Stimulated activated naive B cell treated with anti-CD40 and anti-IgM and Interleukin-4, amounts not matched to agents 10 μg/mL and 1 μg/mL and 100 μg/mL, for 72 hours (primary cell): Measurements from ENCODE around the gene SMIM24.
"Not testable (repeated sequence)": the region's sequence is repeated elsewhere in the genome, so short reads cannot be mapped to it uniquely, and the experiment has no call there.

Source experiments
- ATAC-seq, 2 donors: fragments of 150-1000 bp; cut with Tn5 transposase; replicated peaks; 2 replicates each; pipeline ENCODE4 v1.10.0; 2021; ENCODE audit warnings: moderate library complexity in 1 of 2
- DNase-seq: peaks from one replicate; pipeline ENCODE4 v3.0.0; 2021
- H3K27ac Mint-ChIP-seq: one replicate; pipeline ENCODE4 v1.8.0; 2022; ENCODE audit warnings: mild to moderate bottlenecking, mixed read lengths
- H3K27me3 Mint-ChIP-seq, 2 donors: one replicate each; pipeline ENCODE4 v1.8.0; 2022; ENCODE audit warnings: mixed read lengths in 2 of 2
- H3K36me3 Mint-ChIP-seq, 2 donors: one replicate each; pipeline ENCODE4 v1.8.0; 2022; ENCODE audit warnings: mixed read lengths in 2 of 2, mild to moderate bottlenecking in 1 of 2
- H3K4me1 Mint-ChIP-seq, 2 donors: one replicate each; pipeline ENCODE4 v1.8.0; 2022; ENCODE audit warnings: mixed read lengths in 2 of 2, mild to moderate bottlenecking in 1 of 2
- H3K4me3 Mint-ChIP-seq, 2 donors: one replicate each; pipeline ENCODE4 v1.8.0; 2022; ENCODE audit warnings: mild to moderate bottlenecking in 2 of 2, mixed read lengths in 2 of 2, moderate library complexity in 1 of 2
- H3K9me3 Mint-ChIP-seq, 2 donors: one replicate each; pipeline ENCODE4 v1.8.0; 2022; ENCODE audit warnings: mixed read lengths in 2 of 2, mild to moderate bottlenecking in 1 of 2

SMIM24 gene

DNA sequence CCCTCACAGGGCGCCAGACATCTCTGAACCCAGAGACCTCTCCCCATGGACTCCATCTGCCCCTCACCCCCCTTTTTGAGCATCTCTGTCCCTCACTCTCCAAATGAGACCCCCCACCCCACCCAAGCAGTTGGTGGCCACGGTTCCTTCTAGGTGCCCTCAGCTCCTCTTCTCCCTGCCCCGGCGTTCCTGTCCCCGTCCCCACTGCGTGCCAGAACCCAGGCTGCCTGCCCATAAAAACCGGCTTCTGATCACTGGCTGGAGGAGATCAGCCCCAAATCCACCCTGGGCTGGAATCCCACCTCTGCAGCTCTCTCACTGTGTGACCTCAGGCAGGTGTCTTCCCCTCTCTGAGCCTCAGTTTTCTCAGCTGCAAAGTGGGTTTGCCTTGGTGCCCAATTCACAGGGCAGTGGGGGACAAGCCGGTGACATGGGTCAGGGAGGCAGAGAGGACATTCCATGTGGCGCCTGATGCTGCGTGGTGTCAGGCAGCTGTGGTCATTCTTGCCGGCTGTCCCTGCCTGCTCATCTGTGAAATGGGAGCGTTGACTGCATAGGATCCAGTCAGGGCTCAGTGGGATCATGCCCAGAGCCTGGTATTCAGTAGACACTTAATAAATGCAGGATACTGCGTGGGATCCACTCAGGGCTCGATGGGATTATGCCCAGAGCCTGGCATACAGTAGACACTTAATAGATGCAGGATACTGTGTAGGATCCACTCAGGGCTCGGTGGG lies 25.5 kb downstream of the SMIM24 start:
- no peak for ATAC-seq
- Mint-ChIP-seq H3K27me3 (no peaks in the 10 kb centered on the region), H3K27ac (peak overlapping the region; percentile 25), H3K36me3 (peaks cover 36 to 49% of the 10 kb centered on the region in 2 donors), H3K4me1 (peaks cover 9 to 20% of the 10 kb centered on the region in 2 donors), H3K9me3 (no peaks in the 10 kb centered on the region), H3K4me3 (no peak overlapping the region)
- no peak for DNase-seq

DNA sequence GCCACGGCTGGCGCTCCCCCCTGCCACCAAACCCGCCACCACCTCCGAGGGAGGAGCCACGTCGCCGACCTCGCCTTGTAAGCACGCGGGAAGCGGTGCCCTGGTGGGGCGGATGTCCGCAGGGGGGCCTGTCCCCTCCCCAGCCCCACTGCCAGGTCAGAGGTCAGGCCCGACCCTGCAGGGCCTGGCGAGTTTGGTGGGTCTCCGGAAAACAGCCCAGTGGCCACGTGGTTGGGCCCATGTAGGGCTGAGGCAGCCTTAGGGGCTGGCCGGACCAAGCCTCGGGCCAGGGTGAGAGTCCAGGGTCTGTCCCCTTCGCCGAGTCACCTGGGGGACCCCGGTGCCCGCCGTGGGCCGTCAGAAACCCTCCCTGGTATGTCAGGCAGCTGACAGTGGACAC lies 26.5 kb downstream of the SMIM24 start:
- Mint-ChIP-seq H3K27me3 (no peaks in the 10 kb centered on the region), H3K4me1 (peaks cover 9 to 20% of the 10 kb centered on the region in 2 donors), H3K27ac (no peak overlapping the region), H3K36me3 (peaks cover 36 to 46% of the 10 kb centered on the region in 2 donors), H3K4me3 (no peak overlapping the region), H3K9me3 (no peaks in the 10 kb centered on the region)
- DNase-seq (no peak), ATAC-seq (no peak)

DNA sequence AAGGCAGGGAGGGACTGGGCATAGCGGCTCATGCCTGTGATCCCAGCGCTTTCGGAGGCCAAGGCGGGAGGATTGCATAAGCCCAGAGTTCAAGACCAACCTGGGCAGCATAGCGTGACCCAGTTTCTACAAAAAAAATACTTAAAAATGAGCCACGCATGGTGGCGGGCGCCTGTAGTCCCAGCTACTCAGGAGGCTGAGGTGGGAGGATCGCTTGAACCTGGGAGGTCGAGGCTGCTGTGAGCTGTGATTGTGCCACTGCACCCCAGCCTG lies 27.4 kb downstream of the SMIM24 start:
- not testable (repeated sequence) for DNase-seq, H3K4me3 Mint-ChIP-seq, H3K27me3 Mint-ChIP-seq, H3K27ac Mint-ChIP-seq, ATAC-seq, H3K9me3 Mint-ChIP-seq
- H3K36me3 Mint-ChIP-seq = peaks cover 36 to 46% of the 10 kb centered on the region in 2 donors
- peaks cover 9 to 13% of the 10 kb centered on the region in 2 donors for H3K4me1 Mint-ChIP-seq

DNA sequence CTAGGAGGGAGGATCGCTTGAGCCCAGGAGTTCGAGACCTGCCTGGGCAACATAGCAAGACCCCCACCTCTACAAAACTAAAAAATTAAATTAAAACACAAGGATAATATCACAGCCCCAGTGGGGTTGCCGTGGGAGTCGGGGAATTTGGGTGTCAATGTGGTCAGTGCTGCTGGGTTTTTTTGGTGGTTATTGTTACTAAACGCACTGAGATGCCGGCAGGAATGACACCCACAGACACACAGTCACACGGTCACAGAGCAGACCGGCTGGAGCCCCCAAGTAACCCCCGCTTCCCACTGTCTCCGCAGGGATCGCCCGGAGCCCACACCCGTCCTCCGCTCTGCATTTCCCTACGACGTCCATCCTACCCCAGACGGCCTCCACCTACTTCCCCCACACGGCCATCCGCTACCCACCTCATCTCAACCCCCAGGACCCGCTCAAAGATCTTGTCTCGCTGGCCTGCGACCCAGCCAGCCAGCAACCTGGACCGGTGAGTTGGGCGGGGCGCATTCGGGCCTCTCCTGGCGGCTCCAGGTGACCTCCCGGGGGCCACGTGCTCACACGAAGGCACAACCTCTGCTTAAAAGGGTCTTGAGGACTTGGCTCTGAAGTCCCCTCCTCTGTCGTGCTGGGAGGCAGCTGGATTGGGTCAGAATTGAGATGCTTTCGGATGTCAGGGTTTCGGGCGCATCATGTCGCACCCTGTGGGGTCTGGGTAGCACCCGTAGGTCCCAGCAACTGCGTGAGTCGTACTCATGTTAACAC lies 28.0 kb downstream of the SMIM24 start:
- Mint-ChIP-seq H3K36me3 (peaks cover 35 to 45% of the 10 kb centered on the region in 2 donors), H3K27ac (peak overlapping the region; percentile 37), H3K27me3 (no peaks in the 10 kb centered on the region), H3K9me3 (no peaks in the 10 kb centered on the region), H3K4me1 (peaks cover 8 to 11% of the 10 kb centered on the region in 2 donors), H3K4me3 (no peak overlapping the region)
- no peak for DNase-seq
- no peak for ATAC-seq

DNA sequence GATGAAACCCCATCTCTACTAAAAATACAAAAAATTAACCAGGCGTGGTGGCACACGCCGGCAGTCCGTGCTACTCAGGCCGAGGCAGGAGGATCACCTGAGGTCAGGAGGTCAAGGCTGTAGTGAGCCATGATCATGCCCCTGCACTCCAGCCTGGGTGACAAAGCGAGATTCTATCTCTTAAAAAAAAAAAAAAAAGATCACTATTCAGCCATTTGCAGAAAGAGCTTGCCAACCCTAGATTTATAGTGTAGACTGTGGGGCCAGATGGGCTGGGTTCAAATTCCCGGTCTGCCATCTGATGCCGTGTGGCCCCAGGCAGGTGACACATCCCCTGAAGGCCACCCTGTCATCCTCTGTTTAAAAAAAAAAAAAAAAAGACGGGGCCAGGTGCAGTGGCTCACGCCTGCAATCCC lies 28.9 kb downstream of the SMIM24 start:
- DNase-seq (no peak), ATAC-seq (no peak)
- peaks cover 32 to 40% of the 10 kb centered on the region in 2 donors for H3K36me3 Mint-ChIP-seq
- H3K9me3 Mint-ChIP-seq = no peaks in the 10 kb centered on the region
- H3K27me3 Mint-ChIP-seq = no peaks in the 10 kb centered on the region
- no peak overlapping the region for H3K4me3 Mint-ChIP-seq
- H3K4me1 Mint-ChIP-seq = peaks cover 3 to 7% of the 10 kb centered on the region in 2 donors
- H3K27ac Mint-ChIP-seq = no peak overlapping the region

DNA sequence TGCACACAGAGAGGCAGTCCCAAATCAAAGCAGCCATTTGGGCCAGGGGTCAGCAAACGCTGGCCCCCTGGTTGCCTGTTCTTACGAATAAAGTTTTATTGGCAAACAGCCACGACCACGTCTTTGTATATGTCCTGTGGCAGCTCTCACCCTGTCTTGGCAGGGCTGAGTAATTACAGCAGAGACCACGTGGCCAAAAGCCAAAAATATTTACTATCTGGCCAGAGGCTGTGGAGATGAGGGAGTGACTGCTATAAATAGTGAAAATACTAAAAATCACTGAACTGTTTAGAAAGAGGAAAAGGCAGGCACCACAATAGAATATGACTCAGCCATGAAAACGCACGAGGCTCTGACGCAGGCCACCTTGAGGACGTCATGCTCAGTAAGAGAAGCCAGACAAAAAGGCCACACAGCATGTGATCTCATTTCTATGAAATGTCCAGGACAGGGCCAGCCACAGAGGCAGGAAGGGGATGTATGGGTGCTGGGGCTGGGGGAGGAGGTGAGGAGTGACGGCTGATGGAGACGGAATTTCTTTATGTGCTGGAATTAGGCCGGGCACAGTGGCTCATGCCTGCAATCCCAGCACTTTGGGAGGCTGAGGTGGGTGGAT lies 29.4 kb downstream of the SMIM24 start:
- ATAC-seq = peak; percentile 59 to 85
- Mint-ChIP-seq H3K27ac (peak overlapping the region; percentile 83), H3K36me3 (peaks cover 32 to 42% of the 10 kb centered on the region in 2 donors), H3K4me1 (peaks cover 3 to 7% of the 10 kb centered on the region in 2 donors), H3K4me3 (peak overlapping the region in 1 of 2 donors; percentile 56), H3K9me3 (no peaks in the 10 kb centered on the region), H3K27me3 (no peaks in the 10 kb centered on the region)
- DNase-seq = no peak

DNA sequence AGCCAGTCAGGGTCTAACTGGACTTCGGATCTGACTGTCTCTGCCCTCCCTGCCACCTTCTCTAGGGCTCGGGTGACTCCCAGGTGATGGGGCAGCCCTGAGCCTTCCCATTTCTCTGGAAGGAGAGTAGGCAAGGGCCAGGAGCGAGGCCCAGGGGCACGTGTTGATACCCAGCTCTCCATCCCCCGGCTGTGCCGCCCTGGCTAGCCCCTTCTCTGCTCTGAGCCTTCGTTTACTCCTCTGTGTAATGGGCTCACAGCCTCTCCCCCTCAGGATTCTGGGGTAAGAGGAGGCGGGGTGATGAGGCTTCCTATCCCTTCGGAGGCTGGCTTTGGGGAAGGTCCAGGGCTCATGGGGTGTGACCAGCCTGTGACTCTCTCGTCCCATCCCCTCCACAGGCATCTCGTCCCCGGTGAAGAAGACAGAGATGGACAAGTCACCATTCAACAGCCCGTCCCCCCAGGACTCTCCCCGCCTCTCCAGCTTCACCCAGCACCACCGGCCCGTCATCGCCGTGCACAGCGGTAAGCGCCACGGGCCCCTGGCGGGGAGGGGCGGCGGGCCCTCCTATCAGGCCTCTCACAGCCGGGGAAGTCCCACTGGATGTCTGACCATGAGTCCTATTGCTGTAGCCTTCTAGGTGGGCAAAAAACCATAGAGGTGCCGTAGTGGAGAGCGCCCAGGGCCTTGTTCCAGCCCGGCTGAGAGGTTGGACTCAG lies 31.6 kb downstream of the SMIM24 start:
- Mint-ChIP-seq H3K36me3 (peaks cover 32 to 39% of the 10 kb centered on the region in 2 donors), H3K4me1 (peaks cover 9 to 13% of the 10 kb centered on the region in 2 donors), H3K9me3 (no peaks in the 10 kb centered on the region), H3K27me3 (no peaks in the 10 kb centered on the region), H3K4me3 (no peak overlapping the region), H3K27ac (no peak overlapping the region)
- DNase-seq (no peak), ATAC-seq (no peak)

DNA sequence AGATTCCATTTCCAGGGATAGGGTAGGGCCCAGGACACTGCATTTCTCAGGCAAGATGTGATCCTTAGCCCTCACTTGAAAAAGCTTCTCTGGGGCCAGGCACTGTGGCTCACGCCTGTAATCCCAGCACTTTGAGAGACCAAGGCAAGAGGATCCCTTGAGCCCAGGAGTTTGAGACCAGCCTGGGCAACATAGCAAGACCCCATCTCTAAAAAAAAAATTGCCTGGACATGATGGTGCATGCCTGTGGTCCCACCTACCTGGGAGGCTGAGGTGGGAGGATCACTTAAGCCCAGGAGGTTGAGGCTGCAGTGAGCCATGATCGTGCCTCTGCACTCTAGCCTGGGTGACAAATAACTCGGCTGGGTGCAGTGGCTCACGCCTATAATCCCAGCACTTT lies 33.7 kb downstream of the SMIM24 start:
- not testable (repeated sequence) for H3K4me3 Mint-ChIP-seq, H3K27ac Mint-ChIP-seq, H3K27me3 Mint-ChIP-seq, H3K9me3 Mint-ChIP-seq, ATAC-seq, DNase-seq
- Mint-ChIP-seq H3K4me1 (peaks cover 12 to 16% of the 10 kb centered on the region in 2 donors), H3K36me3 (peaks cover 21 to 29% of the 10 kb centered on the region in 2 donors)

DNA sequence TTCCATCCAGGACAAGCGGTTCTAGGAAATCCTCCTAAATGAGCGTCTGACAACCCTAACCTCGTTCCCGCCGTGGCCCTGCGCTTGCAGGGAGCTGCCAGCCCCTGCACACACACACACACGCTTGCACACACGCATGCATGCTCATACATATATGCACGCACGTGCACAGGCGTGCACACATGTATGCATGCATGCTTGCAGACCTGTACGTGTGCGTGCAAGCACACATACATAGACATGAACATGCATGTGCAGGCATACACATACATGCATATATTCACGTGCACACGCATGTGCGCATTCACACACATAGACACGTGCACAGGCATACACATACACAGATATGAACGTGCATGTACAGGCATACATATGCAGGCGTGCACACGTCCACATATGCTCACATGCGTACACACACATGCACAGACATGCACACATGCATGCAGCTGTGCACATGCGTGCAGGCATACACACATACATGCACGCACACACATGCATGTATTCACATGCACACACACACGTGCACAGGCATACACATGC lies 35.6 kb downstream of the SMIM24 start:
- peaks cover 9% of the 10 kb centered on the region in 2 donors for H3K4me1 Mint-ChIP-seq
- peaks cover 9 to 22% of the 10 kb centered on the region in 2 donors for H3K36me3 Mint-ChIP-seq
- H3K27me3 Mint-ChIP-seq = no peaks in the 10 kb centered on the region
- H3K9me3 Mint-ChIP-seq = no peaks in the 10 kb centered on the region
- no peak overlapping the region for H3K4me3 Mint-ChIP-seq
- DNase-seq = no peak
- no peak for ATAC-seq
- no peak overlapping the region for H3K27ac Mint-ChIP-seq

DNA sequence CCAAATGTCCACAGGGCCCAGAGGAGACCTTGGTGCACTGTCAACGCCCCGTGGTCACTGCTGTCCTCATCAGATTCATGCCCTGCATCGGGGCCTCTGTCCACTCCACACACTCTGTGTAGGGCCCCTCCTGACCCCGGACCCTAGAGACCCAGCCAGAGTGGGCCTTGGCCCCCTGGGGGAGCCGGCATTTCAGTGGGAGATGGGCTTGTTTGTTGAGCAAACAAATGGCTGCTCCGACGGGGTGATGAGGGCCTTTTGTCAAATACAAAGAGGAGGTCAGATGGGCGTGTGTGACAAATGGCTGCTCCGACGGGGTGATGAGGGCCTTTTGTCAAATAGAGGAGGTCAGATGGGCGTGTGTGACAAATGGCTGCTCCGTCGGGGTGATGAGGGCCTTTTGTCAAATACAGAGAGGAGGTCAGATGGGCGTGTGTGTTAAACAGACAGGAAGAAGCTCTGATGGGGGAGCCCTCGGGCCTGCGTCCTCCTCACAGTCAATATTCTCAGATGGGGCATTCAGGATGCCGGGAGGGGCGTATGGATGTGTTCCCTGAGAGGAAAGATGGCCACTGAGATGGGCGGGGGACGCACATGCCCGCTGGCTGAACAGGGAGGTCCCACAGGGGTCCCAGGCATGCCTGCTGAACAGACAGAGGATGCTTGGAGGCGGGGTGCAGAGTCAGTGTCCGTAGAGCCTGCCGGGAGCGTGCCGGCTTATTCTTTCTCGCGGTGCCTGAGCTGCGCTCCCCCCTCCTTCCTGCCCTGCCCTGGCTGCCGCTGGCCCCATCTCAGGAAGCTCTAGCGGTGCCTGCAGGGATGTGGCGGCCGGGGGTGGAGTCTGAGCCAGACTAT lies 36.3 kb downstream of the SMIM24 start:
- Mint-ChIP-seq H3K4me1 (peaks cover 9% of the 10 kb centered on the region in 2 donors), H3K9me3 (no peaks in the 10 kb centered on the region), H3K36me3 (peaks cover 9 to 22% of the 10 kb centered on the region in 2 donors), H3K27me3 (no peaks in the 10 kb centered on the region), H3K4me3 (no peak overlapping the region), H3K27ac (peak overlapping the region; percentile 60)
- no peak for ATAC-seq
- DNase-seq = no peak

DNA sequence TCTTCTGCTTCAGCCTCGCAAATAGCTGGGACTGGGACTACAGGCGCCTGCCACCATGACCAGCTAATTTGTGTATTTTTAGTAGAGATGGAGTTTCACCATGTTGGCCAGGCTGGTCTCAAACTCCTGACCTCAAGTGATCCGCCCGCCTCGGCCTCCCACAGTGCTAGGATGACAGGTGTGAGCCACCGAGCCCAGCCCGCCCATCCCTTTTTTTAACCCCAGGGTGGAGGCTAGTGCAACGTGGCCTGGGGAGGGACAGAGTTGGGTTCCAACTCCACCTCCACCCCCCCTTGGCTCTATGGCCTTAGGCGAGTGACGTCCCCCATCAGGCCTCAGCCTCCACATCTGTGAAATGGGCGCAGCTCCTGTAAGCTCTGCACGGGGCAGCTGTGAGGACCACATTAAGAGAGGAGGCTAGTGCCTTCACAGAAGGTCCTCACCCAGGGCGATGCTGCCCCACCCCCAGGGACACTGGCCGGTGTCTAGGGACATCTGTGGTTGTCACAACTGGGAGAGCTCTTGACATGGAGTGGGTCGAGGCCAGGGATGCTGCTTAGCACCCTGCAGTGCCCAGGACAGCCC lies 37.7 kb downstream of the SMIM24 start:
- Mint-ChIP-seq H3K4me3 (no peak overlapping the region), H3K27me3 (no peaks in the 10 kb centered on the region)

DNA sequence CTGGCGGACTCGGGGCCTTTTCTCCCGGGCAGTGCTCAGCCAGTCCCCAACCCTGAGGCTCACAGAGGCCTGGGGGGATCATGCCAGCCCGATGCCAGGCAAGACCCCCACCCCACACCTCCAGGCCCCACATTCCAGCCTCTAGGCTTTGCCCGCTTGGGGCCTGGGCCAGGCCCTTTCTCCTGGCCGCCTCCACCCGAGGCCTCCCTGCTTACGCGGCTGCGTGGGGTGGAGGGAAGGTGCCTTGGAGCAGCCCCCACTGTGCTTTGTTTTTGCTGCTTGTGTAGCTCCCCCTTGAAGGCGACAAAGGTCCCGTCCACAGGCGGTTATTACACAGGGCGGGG lies 38.4 kb downstream of the SMIM24 start:
- ATAC-seq (no peak), DNase-seq (no peak)
- H3K27me3 Mint-ChIP-seq = no peaks in the 10 kb centered on the region
- H3K4me3 Mint-ChIP-seq = no peak overlapping the region
- no peak overlapping the region for H3K27ac Mint-ChIP-seq
- H3K9me3 Mint-ChIP-seq = no peaks in the 10 kb centered on the region
- peaks cover 13 to 30% of the 10 kb centered on the region in 2 donors for H3K36me3 Mint-ChIP-seq
- peaks cover 9% of the 10 kb centered on the region in 2 donors for H3K4me1 Mint-ChIP-seq

More for the DNA sequence above, 37.7 kb downstream of the SMIM24 start:
- Mint-ChIP-seq H3K27ac (no peak overlapping the region), H3K9me3 (no peaks in the 10 kb centered on the region), H3K36me3 (peaks cover 11 to 26% of the 10 kb centered on the region in 2 donors), H3K4me1 (peaks cover 9% of the 10 kb centered on the region in 2 donors)
- no peak for ATAC-seq
- no peak for DNase-seq
